Heart right ventricle (tissue), 16 donors: ENCODE measurements around the gene TAF1C. TPM values are rescaled to one million over a fixed set of nuclear protein-coding genes. Genes with fewer than 3 reads are reported as not detected.

Experiments used
- ATAC-seq, 8 donors: fragments of 200-7000 bp; cut with Tn5 transposase; one replicate each; pipeline ENCODE4 v1.9.1; 2020; ENCODE audit warnings: mild to moderate bottlenecking in 8 of 8, moderate library complexity in 8 of 8, moderate number of reproducible peaks in 1 of 8
- DNase-seq, 2 donors: peaks; one replicate each; pipeline ENCODE4 v3.0.0-alpha.2; 2020
- H3K27ac ChIP-seq, 10 donors: fragments of 200-600 bp; sonication (generic) in 2 of 10; one replicate each; pipeline versions ENCODE4 v1.5.0 to v1.8.0; 2020 to 2022; ENCODE audit warnings: mild to moderate bottlenecking in 3 of 10
- H3K27me3 ChIP-seq, 7 donors: fragments of 200-600 bp; one replicate each; pipeline ENCODE4 v1.8.0; 2021 to 2022; ENCODE audit warnings: mild to moderate bottlenecking in 2 of 7
- H3K36me3 ChIP-seq, 9 donors: fragments of 200-600 bp; sonication (generic) in 1 of 9; one replicate each; pipeline versions ENCODE4 v1.5.0 to v1.8.0; 2020 to 2022; ENCODE audit warnings: mild to moderate bottlenecking in 2 of 9
- H3K4me1 ChIP-seq, 9 donors: fragments of 200-600 bp; sonication (generic) in 1 of 9; one replicate each; pipeline versions ENCODE4 v1.5.0 to v1.8.0; 2020 to 2022; ENCODE audit warnings: mild to moderate bottlenecking in 4 of 9
- H3K4me3 ChIP-seq, 10 donors: fragments of 200-600 bp; sonication (generic) in 2 of 10; one replicate each; pipeline versions ENCODE4 v1.5.0 to v1.8.0; 2020 to 2022; ENCODE audit warnings: mild to moderate bottlenecking in 7 of 10, moderate library complexity in 2 of 10
- H3K9me3 ChIP-seq, 11 donors: fragments of 200-600 bp in 10 of 11; sonication (generic) in 2 of 11; one replicate each; pipeline versions ENCODE4 v1.5.0 to v1.8.0; 2013 to 2022; ENCODE audit warnings: mild to moderate bottlenecking in 2 of 11, control low read depth in 1 of 11, moderate library complexity in 1 of 11
- CTCF ChIP-seq, 9 donors: fragments of 200-600 bp; sonication (generic) in 2 of 9; IDR thresholded peaks; one replicate each; pipeline versions ENCODE4 v1.5.0 to v1.8.0; 2021 to 2022; ENCODE audit warnings: antibody characterized with exemption in 9 of 9, mild to moderate bottlenecking in 5 of 9, moderate library complexity in 1 of 9
- WGBS, 2 donors: extraction: QIAGEN DNeasy Blood & Tissue Kit; methylation state at CpG; one replicate each; pipeline ENCODE4 v1.1.7; 2013; ENCODE audit warnings: inconsistent platforms in 1 of 2; 5-methylcytosine and 5-hydroxymethylcytosine counted together
- intact Hi-C, 10 donors: fragments of 100-400 bp; cut with DNase I; formaldehyde crosslinking; loops; one replicate each; pipeline versions ENCODE4 v1.11.1 to v1.14.2; 2022
- polyA plus RNA-seq, 2 donors: library from polyadenylated mRNA; stranded (reverse); fragments of 200-250 nt; gene quantifications; one replicate each; pipeline ENCODE4 v1.2.3, GENCODE V29; 2013
- total RNA-seq, 10 donors: library from RNA; stranded (reverse); fragmentation: NEBNext Ultra II Directional in 3 of 10; extraction: Animal tissue kit (Norgen Biotek cat#: 25700) in 3 of 10; gene quantifications; one replicate each; pipeline versions ENCODE4 v1.2.1 to v1.2.4, GENCODE V29; 2021 to 2023
- donor health status: Arrhythmogenic right ventricular cardiomyopathy.
- donor health status: ischemic (EF 13 %, LVEDD 7.1; RV severe dilation, severe dysfunction).
- donor health status: healthy with polysubstance abuse.
- donor health status: DM: no; HTN: yes; CAD: no.
- donor health status: DM: no; HTN: no; CAD: no.
- donor health status: ischemic (EF 25% LVEDD 6.9; RV normal size, moderate dysfunction).
- donor health status: ischemic (EF 25% LVEDD 5.7; RV mildly dilated, moderate dysfunction).
- donor health status: healthy.
- donor health status: DM: yes; HTN: yes; CAD: no.
- donor health status: Ischemic cardiomyopathy.
- donor health status: ischemic (EF 35%, LVEDD 5.7; RV mildly dilated, moderate dysfunction).
- donor health status: nonischemic (EF 11% LVEDD 7.7; RV severe dilation, severe dysfunction).
- donor health status: DM: yes; HTN: yes; CAD: no.
- donor health status: PGD.
- donor health status: ischemic (EF 29% LVEDD 5.4; RV normal size, mild dysfunction).
- donor health status: nonischemic (EF 23%, LVEDD 6.1; RV moderate dilation, normal function).

TAF1C gene
- total and polyA plus RNA-seq, 12 donors = 14.2 to 76.7 (median 21.6) TPM

DNA sequence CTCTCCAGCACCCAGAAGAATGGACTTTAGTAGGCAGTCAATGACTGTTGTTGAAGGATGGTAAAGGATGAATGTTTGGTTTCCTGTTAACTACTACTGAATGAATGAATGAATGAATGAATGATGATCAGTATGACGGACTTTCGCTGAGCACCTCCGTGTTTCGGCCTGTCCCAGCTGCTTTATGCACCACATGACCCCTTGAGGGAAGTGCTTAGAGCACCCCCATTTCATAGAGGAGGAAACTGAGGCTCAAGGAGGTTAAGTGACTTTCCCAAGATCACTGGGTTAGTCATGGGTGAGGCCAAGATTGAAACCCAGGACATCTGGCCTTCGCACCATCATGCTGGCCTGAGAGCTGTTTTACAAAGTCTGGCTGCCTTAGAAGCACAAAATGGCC, 46.1 kb upstream of the TAF1C start:
- intact Hi-C loops = no loop called here
- 96 to 97% methylated on average over 5 of the region's 5 CpGs for WGBS, 2 donors
- H3K4me3 ChIP-seq = no peak overlapping the region
- ATAC-seq (no peak), DNase-seq (no peak)
- no peak overlapping the region for H3K27ac ChIP-seq
- H3K36me3 ChIP-seq = no peaks in the 10 kb centered on the region
- H3K4me1 ChIP-seq = peaks cover 0 to 28% (median 8%) of the 10 kb centered on the region in 9 donors
- no peaks in the 10 kb centered on the region for H3K9me3 ChIP-seq
- H3K27me3 ChIP-seq = peaks cover 0 to 13% (median 0%) of the 10 kb centered on the region in 7 donors
- no peak for TF ChIP-seq CTCF (IDR thresholded peaks at IDR 0.05)

- TF ChIP-seq CTCF (IDR thresholded peaks at IDR 0.05) = no peak
- H3K9me3 ChIP-seq = no peaks in the 10 kb centered on the region
- ATAC-seq = no peak
- H3K4me1 ChIP-seq = peaks cover 0 to 32% (median 11%) of the 10 kb centered on the region in 9 donors
- intact Hi-C loops = no loop called here
- H3K27me3 ChIP-seq = peaks cover 0 to 4% (median 0%) of the 10 kb centered on the region in 7 donors
- 95% methylated on average over 5 of the region's 5 CpGs for WGBS, 2 donors
- H3K27ac ChIP-seq = no peak overlapping the region
- H3K36me3 ChIP-seq = no peaks in the 10 kb centered on the region
- no peak for DNase-seq
- H3K4me3 ChIP-seq = no peak overlapping the region
Observed at GRCh38 chr16:84232060-84232459, 45.2 kb upstream of the TAF1C start.

GRCh38 chr16:84229471-84229870, 42.6 kb upstream of the TAF1C start:
- no peaks in the 10 kb centered on the region for H3K36me3 ChIP-seq
- H3K4me1 ChIP-seq = peaks cover 0 to 23% (median 11%) of the 10 kb centered on the region in 9 donors
- peaks cover 0 to 6% (median 0%) of the 10 kb centered on the region in 7 donors for H3K27me3 ChIP-seq
- 74 to 75% methylated on average over 11 of the region's 11 CpGs for WGBS, 2 donors
- no peaks in the 10 kb centered on the region for H3K9me3 ChIP-seq
- DNase-seq = no peak
- TF ChIP-seq CTCF (IDR thresholded peaks at IDR 0.05) = no peak
- no peak overlapping the region for H3K27ac ChIP-seq
- H3K4me3 ChIP-seq = no peak overlapping the region
- peak in 1 of 8 donors; percentile 20 for ATAC-seq
- intact Hi-C loops = loop anchor here in 2 of 10 donors (5.0 to 10.0 kb wide), 2 partner anchors 55 to 78 kb away; no protein-coding TSS in a partner anchor

GRCh38 chr16:84228256-84228838, 41.5 kb upstream of the TAF1C start:
- no peak overlapping the region for H3K4me3 ChIP-seq
- no peak for TF ChIP-seq CTCF (IDR thresholded peaks at IDR 0.05)

More at GRCh38 chr16:84228256-84228838, 41.5 kb upstream of the TAF1C start:
- intact Hi-C loops = loop anchor here in 2 of 10 donors (5.0 to 10.0 kb wide), 2 partner anchors 56 to 79 kb away; no protein-coding TSS in a partner anchor
- Histone ChIP-seq H3K27ac (peak overlapping the region in 3 of 10 donors; percentile 21 to 47 (median 26)), H3K27me3 (peaks cover 0 to 7% (median 0%) of the 10 kb centered on the region in 7 donors), H3K36me3 (no peaks in the 10 kb centered on the region), H3K4me1 (peaks cover 0 to 21% (median 11%) of the 10 kb centered on the region in 9 donors), H3K9me3 (no peaks in the 10 kb centered on the region)
- ATAC-seq (peak; percentile 89 to 94 (median 93)), DNase-seq (peak; percentile 77 to 80)
- whole genome bisulfite sequencing, 2 donors = 33 to 39% methylated on average over 18 of the region's 18 CpGs
